Stimulated activated CD8-positive, alpha-beta memory T cell treated with anti-CD3 and anti-CD28 coated beads, Interleukin-4, amount 100 ng/mL, for 1 hour (primary cell): ENCODE measurements around the gene STAC2.

ENCODE experiments used
- DNase-seq, 2 donors: peaks; one replicate each; pipeline ENCODE4 v3.0.0-alpha.2; 2020; ENCODE audit warnings: low read depth in 2 of 2, low spot score in 1 of 2

The STAC2 gene

GRCh38 chr17:39210093-39210434 is 15.7 kb downstream of the STAC2 start:
- no peak for DNase-seq

- DNase-seq, result peak; percentile 36 to 52
These were observed 16.2 kb downstream of the STAC2 start for GRCh38 chr17:39209317-39210092.

- DNase-seq, result no peak
These were observed 16.9 kb downstream of the STAC2 start for GRCh38 chr17:39208893-39209292.

GRCh38 chr17:39208136-39208535 is 17.6 kb downstream of the STAC2 start:
- no peak for DNase-seq

DNA sequence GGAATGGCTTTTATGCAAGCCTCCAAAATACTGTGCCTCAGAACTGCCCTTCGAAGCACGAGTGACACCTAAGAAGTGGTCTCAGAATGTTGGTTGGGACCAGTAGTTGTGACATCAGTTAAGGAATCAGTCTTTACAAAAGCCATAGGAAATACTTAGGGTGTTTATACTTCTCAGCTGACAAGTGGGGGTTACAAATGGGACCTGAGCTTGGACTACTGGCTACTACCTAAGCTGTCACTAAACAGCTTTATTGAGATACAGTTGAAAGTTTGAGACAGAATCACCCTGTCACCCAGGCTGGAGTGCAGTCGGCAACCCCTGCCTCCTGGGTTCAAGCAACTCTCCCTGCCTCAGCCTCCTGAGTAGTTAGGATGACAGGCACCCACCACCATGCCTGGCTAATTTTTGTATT is 20.6 kb downstream of the STAC2 start:
- no peak for DNase-seq

DNA sequence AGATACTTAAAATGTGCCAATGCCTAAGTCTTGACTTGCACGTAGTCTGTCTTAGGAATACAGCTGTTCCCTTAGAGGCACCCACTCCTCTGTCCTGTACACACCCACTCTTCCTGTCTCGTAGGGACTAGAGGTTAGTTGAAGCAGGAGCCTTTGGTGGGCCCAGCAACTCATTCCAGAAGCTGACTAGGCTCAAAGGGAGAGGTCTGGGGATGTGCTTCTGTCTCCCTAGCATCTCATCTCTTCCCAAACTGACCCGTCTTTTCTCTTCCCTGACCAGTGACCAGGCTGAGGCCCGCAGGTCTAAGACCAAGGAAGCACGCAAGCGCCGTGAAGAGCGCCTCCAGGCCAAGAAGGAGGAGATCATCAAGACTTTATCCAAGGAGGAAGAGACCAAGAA is 21.5 kb downstream of the STAC2 start:
- DNase-seq, result no peak

DNA sequence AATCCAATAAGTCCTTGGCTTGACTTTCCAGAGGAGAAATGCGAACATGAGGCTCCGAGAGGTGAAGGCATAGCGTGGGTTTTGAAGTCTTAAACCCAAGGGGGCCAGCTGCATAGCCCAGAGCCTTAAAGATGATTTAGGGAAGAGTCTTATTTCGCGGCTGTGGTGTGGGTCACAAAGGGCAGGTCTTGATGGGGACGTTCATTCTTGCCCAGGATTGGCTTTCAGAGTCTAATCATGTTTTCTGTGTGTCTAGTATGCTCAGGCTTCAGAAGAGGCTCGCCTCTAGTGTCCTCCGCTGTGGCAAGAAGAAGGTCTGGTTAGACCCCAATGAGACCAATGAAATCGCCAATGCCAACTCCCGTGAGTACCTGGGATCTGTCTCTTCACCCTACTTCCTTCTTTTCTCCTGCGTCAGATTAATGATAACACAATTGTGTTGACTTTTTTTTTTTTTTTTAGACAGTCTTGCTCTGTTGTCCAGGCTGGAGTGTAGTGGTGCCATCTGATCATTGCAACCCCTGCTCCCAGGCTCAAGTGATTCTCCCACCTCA is 24.7 kb downstream of the STAC2 start:
- DNase-seq, result no peak

GRCh38 chr17:39200070-39200879 is 25.5 kb downstream of the STAC2 start, which contains the start of gene RPL19:
Gene RPL19 (plus strand): TSS chr17:39200283. CDS start chr17:39200345, 62 bp downstream.
- DNase-seq, result peak; percentile 60 to 63

DNA sequence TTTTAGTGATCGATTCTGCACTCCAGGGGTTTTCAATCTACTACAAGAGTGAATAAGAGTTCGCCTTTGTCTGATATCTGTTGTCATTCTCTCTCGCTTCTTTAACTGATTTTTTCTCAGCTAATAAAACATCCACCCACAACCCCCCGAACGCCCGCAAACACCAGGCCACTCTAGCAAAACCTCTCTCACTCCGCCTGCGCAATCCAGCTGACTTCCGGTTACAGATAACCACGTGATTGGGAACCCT is 26.0 kb downstream of the STAC2 start:
- peak; percentile 67 to 80 for DNase-seq

GRCh38 chr17:39198186-39198566 is 27.6 kb downstream of the STAC2 start:
- DNase-seq, result no peak

DNA sequence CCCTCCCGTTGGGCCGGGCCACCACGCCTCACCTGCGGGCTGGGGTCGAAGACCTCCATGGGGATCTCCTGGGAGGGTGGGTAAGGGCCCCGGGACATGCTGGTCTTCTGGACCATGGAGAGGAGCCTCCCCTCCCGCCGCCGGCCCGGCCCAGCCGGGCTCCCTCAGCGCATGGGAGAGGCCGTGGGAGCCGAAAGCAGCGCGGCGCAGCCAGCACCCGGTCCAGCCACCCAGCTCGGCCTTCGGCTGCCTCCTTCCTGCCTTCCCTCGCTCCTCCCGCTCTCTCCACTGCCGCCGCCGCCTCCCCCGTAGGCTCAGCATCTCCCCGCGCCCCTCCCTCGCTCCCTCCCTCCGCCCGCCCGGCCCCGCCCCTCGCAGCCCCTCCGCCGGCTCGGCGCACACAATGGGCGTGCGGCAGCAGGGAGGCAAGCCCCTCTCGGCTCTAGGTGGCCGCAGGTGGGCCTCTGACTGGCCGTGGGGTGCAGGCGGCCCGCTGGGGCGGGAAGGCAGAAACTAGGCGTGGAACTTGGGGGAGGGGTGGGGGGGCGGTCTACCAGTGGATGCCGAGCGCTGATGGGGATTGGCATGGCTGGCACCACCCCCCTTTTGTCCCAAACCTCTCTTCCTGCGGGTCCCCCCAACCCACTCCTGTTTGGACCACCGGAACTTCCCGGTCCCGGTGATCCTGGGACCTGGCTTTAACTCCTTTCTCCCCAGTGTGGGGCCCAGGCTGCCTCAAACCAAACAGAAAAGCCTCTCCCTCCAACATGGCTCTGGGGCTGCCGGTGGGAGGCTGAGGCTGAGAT is 28.2 kb downstream of the STAC2 start, which contains the start of gene CACNB1:
Gene CACNB1 (minus strand): TSS at position 290 of the 806 bp plus-strand sequence. CDS start 174 bp downstream, at position 116.
- DNase-seq, result peak; percentile 28 to 37

GRCh38 chr17:39196808-39197291 is 28.9 kb downstream of the STAC2 start:
- DNase-seq, result no peak

- DNase-seq, result no peak
These were observed 29.4 kb downstream of the STAC2 start for GRCh38 chr17:39196241-39196807.

DNA sequence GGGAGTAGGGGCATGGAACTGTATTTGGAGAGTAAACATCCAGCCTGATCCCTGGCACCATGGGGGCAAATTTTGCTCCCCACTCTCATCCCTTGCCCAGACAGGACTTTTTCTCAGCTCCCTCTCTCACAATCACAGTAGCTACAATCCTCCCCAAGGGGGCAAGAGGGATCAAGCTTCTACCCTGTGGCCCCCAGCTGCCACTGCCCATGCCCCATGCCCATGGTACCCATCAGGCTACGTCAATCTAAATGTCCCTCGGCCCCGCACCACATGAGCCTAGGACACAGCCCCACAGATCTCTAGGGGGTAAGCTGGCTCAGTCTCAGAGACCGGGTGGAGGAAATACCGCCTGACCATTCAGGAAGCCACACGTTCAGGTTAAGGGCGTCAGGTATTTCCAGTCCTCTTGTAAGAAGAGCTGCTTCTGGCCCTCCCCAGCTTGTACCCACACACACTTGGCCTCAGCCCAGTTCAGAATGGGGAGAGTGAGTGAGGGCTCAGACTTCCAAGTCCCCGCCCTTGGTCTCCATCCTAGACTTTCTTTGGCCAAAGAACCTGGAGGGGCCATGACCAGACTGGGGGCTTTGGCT is 30.1 kb downstream of the STAC2 start:
- DNase-seq, result no peak

- DNase-seq, result no peak
These were observed 30.7 kb downstream of the STAC2 start for GRCh38 chr17:39194985-39195524.

DNA sequence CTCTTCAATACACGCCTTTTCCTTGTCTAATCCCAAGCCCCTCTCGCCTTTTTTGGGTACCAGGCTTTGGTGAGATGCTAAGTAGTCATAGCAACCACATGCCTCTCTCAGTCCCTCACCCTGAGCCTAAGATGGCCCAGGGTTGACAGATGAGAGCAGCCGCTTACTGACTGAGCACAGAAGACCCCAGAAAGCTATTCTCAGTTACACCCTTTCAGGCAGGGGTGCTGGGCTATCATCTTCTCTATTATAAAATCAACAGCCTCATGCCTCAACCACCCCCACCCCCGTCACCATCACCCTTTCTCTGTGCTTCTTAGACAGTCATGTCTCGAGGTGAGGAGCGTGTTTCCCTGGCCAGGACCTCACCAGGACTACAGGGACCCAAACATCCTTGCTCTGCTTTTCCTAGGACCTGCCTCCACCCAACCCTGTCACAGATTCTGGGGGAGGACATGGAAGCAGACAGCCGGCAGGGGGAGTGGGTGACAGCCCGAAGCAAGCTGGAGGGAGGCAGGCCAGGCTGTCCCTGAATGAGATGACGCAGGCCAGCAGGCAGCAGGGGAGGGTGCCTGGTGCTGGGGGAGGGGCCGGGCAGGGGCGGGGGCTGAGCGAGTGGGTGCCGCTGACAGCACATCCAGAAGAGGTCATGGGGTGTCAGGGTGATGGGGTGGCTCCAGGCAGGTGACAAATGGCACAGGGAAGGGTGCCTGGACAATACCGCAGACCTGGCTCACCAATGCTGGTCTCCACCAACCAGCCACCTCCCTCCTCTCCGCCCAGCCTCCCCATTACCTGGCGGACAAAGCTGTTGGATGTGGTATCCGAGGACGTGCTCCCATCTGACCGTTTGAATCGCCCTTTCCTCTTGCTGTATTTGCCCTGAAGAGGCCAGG is 31.4 kb downstream of the STAC2 start:
- DNase-seq, result no peak

- no peak for DNase-seq
These were observed 32.4 kb downstream of the STAC2 start for GRCh38 chr17:39193346-39193745.

DNA sequence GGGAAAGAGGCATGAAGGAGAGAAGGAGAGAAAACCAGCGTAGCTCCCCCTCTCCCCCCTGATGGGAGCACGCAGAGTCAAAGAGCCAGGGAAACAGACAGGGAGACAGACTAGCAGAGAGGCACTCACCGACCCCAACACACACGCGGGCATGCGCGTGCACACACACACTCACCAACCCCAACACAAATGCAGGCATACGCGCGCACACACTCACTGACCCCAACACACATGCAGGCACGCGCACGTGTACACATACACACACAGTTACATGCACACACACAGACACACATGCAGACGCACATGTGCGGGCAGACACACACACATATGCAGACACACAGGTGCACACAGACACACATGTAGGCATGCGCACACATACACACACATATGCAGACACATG is 32.8 kb downstream of the STAC2 start:
- no peak for DNase-seq
